Measurements from ENCODE around the gene CDKAL1. TPM values are rescaled to one million over a fixed set of nuclear protein-coding genes. Genes with fewer than 3 reads are reported as not detected.

Gene CDKAL1
- total and polyA plus RNA-seq, 11 donors, result 3.2 to 14.3 (median 9.3) TPM

GRCh38 chr6:21185861-21186478 lies 651.7 kb downstream of the CDKAL1 start:
- H3K27me3 ChIP-seq, result no peaks in the 10 kb centered on the region
- intact Hi-C loops (cut with DNase I), result no loop called here
- no peaks in the 10 kb centered on the region for H3K36me3 ChIP-seq
- H3K4me3 ChIP-seq, result no peak overlapping the region
- H3K27ac ChIP-seq, result no peak overlapping the region
- no peak for ATAC-seq
- no peak for DNase-seq
- peaks cover 0 to 3% (median 0%) of the 10 kb centered on the region in 12 donors for H3K9me3 ChIP-seq
- TF ChIP-seq CTCF (IDR thresholded peaks at IDR 0.05), result no peak
- no peak for TF ChIP-seq POLR2A (IDR thresholded peaks at IDR 0.05)
- 54 to 69% (median 64%) methylated on average over 4 of the region's 4 CpGs for WGBS, 4 donors
- H3K4me1 ChIP-seq, result peaks cover 0 to 13% (median 2%) of the 10 kb centered on the region in 12 donors

GRCh38 chr6:21186479-21187055 lies 652.3 kb downstream of the CDKAL1 start:
- Histone ChIP-seq H3K4me1 (peaks cover 0 to 13% (median 2%) of the 10 kb centered on the region in 12 donors), H3K9me3 (no peaks in the 10 kb centered on the region), H3K27me3 (no peaks in the 10 kb centered on the region), H3K4me3 (no peak overlapping the region), H3K27ac (no peak overlapping the region), H3K36me3 (no peaks in the 10 kb centered on the region)
- intact Hi-C loops (cut with DNase I), result no loop called here
- ATAC-seq (no peak), DNase-seq (no peak)
- WGBS, 4 donors, result 49 to 54% (median 50%) methylated on average over 2 of the region's 2 CpGs
- TF ChIP-seq POLR2A (IDR thresholded peaks at IDR 0.05), result no peak
- no peak for TF ChIP-seq CTCF (IDR thresholded peaks at IDR 0.05)

- H3K27ac ChIP-seq, result no peak overlapping the region
- intact Hi-C loops (cut with DNase I), result no loop called here
- H3K4me3 ChIP-seq, result no peak overlapping the region
- H3K27me3 ChIP-seq, result no peaks in the 10 kb centered on the region
- TF ChIP-seq CTCF (IDR thresholded peaks at IDR 0.05) (no peak), POLR2A (IDR thresholded peaks at IDR 0.05) (no peak)
- ATAC-seq (no peak), DNase-seq (no peak)
- H3K4me1 ChIP-seq, result peaks cover 0 to 13% (median 2%) of the 10 kb centered on the region in 12 donors
- no peaks in the 10 kb centered on the region for H3K9me3 ChIP-seq
- WGBS, 4 donors, result 85 to 88% (median 86%) methylated on average over 2 of the region's 2 CpGs
- H3K36me3 ChIP-seq, result no peaks in the 10 kb centered on the region
Observed at GRCh38 chr6:21187485-21187884, 653.2 kb downstream of the CDKAL1 start.

- no peaks in the 10 kb centered on the region for H3K9me3 ChIP-seq
- DNase-seq (no peak), ATAC-seq (no peak)
- intact Hi-C loops (cut with DNase I), result no loop called here
- no peaks in the 10 kb centered on the region for H3K27me3 ChIP-seq
- peaks cover 0 to 13% (median 2%) of the 10 kb centered on the region in 12 donors for H3K4me1 ChIP-seq
- WGBS, 4 donors, result 62 to 68% (median 66%) methylated on average over 9 of the region's 9 CpGs
- H3K4me3 ChIP-seq, result no peak overlapping the region
- TF ChIP-seq CTCF (IDR thresholded peaks at IDR 0.05) (no peak), POLR2A (IDR thresholded peaks at IDR 0.05) (no peak)
- H3K36me3 ChIP-seq, result no peaks in the 10 kb centered on the region
- H3K27ac ChIP-seq, result no peak overlapping the region
Observed at GRCh38 chr6:21188505-21189223, 654.4 kb downstream of the CDKAL1 start.
